OCI-LY7 (cell line): ENCODE measurements around the gene CDKAL1. TPM values are rescaled to one million over a fixed set of nuclear protein-coding genes. Genes with fewer than 3 reads are reported as not detected.

Experiments used
- BruUV-seq: library from RNA; stranded (reverse); fragments of 400-500 nt; replicated peaks from 2 replicates; lab custom pipeline; 2021; lab: Mats Ljungman, UMichigan
- CTCF ChIA-PET: fragments of 300-600 bp; sonication (Branson Sonifier 250); formaldehyde crosslinking; loops from one replicate; lab custom pipeline; 2022; ENCODE audit warnings: antibody characterized with exemption; ENCODE audit not compliant: unreplicated experiment; lab: Charles Lee
- POLR2A ChIA-PET: fragments of 300-600 bp; sonication (Branson Sonifier 250); formaldehyde crosslinking; loops from one replicate; lab custom pipeline; 2022; ENCODE audit warnings: antibody characterized with exemption; lab: Charles Lee
- DNase-seq: peaks from one replicate; pipeline ENCODE4 v3.0.0-alpha.2; 2015; ENCODE audit warnings: low spot score
- H2AFZ ChIP-seq: fragments of 200-600 bp; sonication (generic), shearing (Covaris generic); 2 replicates; pipeline ENCODE4 v1.6.1; 2014; ENCODE audit warnings: mild to moderate bottlenecking, antibody characterized with exemption, low read length, moderate library complexity
- H3K27ac ChIP-seq: fragments of 200-600 bp; sonication (generic); 2 replicates; pipeline ENCODE4 v1.5.1; 2014; ENCODE audit warnings: mixed run types, low read depth, mild to moderate bottlenecking, moderate library complexity, low read length, inconsistent platforms; ENCODE audit not compliant: poor library complexity, severe bottlenecking
- H3K36me3 ChIP-seq: fragments of 200-600 bp; sonication (generic); 2 replicates; pipeline ENCODE4 v1.6.1; 2014; ENCODE audit warnings: mild to moderate bottlenecking, antibody characterized with exemption, low read length, moderate library complexity, mixed read lengths; ENCODE audit not compliant: insufficient read depth
- H3K4me1 ChIP-seq: fragments of 200-600 bp; sonication (generic); 2 replicates; pipeline ENCODE4 v1.5.1; 2014; ENCODE audit warnings: mild to moderate bottlenecking, low read length; ENCODE audit not compliant: insufficient read depth, poor library complexity, severe bottlenecking
- H3K4me2 ChIP-seq: fragments of 200-600 bp; sonication (generic); 2 replicates; pipeline ENCODE4 v1.6.1; 2014; ENCODE audit warnings: mild to moderate bottlenecking, low read length
- H3K4me3 ChIP-seq: fragments of 200-600 bp; sonication (generic); 2 replicates; pipeline ENCODE4 v1.5.1; 2014; ENCODE audit warnings: mild to moderate bottlenecking, low read depth, low read length; ENCODE audit not compliant: poor library complexity, severe bottlenecking
- H3K79me2 ChIP-seq: fragments of 200-600 bp; sonication (generic); 2 replicates; pipeline ENCODE4 v1.6.1; 2016; ENCODE audit warnings: low read depth, mild to moderate bottlenecking, low read length, moderate library complexity, mixed read lengths; ENCODE audit not compliant: insufficient read depth
- H3K9me2 ChIP-seq: fragments of 200-600 bp; sonication (generic); 2 replicates; pipeline ENCODE4 v1.6.1; 2016; ENCODE audit warnings: mild to moderate bottlenecking, low read length, mixed read lengths; ENCODE audit not compliant: insufficient read depth
- H3K9me3 ChIP-seq: fragments of 200-600 bp; sonication (generic); 2 replicates; pipeline ENCODE4 v1.6.1; 2014; ENCODE audit warnings: mild to moderate bottlenecking, mixed run types, low read length, mixed read lengths
- H4K20me1 ChIP-seq: fragments of 200-600 bp; sonication (generic); 2 replicates; pipeline ENCODE4 v1.6.1; 2014; ENCODE audit warnings: mild to moderate bottlenecking, antibody characterized with exemption, low read length, moderate library complexity, mixed read lengths; ENCODE audit not compliant: insufficient read depth
- EZH2phosphoT487 ChIP-seq: fragments of 200-600 bp; sonication (generic); IDR thresholded peaks from 2 replicates; pipeline ENCODE4 v1.6.1; 2018; ENCODE audit warnings: low read depth, borderline replicate concordance, mild to moderate bottlenecking, mixed run types, antibody characterized with exemption, low read length, moderate library complexity, mixed read lengths
- intact Hi-C: fragments of 100-400 bp; cut with micrococcal nuclease; formaldehyde crosslinking; loops from one replicate; pipeline ENCODE4 v1.10.0; 2022; ENCODE audit not compliant: unreplicated experiment
- total RNA-seq, 2 experiments: library from RNA; depleted of rRNA in 1 of 2; stranded (reverse); fragments of >200 nt in 1 of 2; shearing (Covaris generic) in 1 of 2; gene quantifications; 2 replicates each; pipeline ENCODE4 v1.2.3, GENCODE V29; 2014 to 2022
- TF ChIP-seq, protein P1 (sequence below): fragments of 200-600 bp; sonication (generic); conservative IDR thresholded peaks from 2 replicates; pipeline ENCODE4 v1.5.1; 2014; ENCODE audit warnings: mild to moderate bottlenecking, antibody characterized with exemption, low read length, moderate library complexity, mixed read lengths

The CDKAL1 gene
- total RNA-seq, 2 experiments from 2014 or later: 19.9 to 21.1 TPM

DNA sequence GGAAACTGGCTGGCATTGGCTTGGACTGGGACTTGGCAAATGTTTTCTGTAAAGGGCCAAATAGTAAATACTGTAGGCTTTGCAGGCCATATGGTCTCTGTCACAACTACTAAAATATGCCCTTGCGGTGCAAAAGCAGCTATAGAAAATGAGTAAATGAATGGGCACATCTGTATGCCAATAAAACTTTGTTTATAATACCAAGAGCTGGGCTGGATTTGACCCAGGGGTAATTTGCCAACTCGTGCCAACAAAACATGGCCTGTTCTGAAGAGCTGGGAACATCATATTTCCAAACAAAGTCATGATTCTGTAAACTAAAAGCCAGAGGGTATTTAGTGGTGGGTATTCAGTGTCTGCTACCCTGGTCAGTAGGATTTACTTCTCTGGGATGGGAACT, 739.2 kb downstream of the CDKAL1 start:
- H2AFZ ChIP-seq: no peak overlapping the region
- TF ChIP-seq, protein P1, sequence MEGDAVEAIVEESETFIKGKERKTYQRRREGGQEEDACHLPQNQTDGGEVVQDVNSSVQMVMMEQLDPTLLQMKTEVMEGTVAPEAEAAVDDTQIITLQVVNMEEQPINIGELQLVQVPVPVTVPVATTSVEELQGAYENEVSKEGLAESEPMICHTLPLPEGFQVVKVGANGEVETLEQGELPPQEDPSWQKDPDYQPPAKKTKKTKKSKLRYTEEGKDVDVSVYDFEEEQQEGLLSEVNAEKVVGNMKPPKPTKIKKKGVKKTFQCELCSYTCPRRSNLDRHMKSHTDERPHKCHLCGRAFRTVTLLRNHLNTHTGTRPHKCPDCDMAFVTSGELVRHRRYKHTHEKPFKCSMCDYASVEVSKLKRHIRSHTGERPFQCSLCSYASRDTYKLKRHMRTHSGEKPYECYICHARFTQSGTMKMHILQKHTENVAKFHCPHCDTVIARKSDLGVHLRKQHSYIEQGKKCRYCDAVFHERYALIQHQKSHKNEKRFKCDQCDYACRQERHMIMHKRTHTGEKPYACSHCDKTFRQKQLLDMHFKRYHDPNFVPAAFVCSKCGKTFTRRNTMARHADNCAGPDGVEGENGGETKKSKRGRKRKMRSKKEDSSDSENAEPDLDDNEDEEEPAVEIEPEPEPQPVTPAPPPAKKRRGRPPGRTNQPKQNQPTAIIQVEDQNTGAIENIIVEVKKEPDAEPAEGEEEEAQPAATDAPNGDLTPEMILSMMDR: no peak
- no peak for TF ChIP-seq EZH2phosphoT487
- BruUV-seq: no TSS peak
- no peaks in the 10 kb centered on the region for H3K9me3 ChIP-seq
- H3K9me2 ChIP-seq: no peaks in the 10 kb centered on the region
- H3K4me2 ChIP-seq: no peak overlapping the region
- POLR2A ChIA-PET: no interaction called here
- CTCF ChIA-PET: no interaction called here
- no peaks in the 10 kb centered on the region for H4K20me1 ChIP-seq
- H3K79me2 ChIP-seq: no peaks in the 10 kb centered on the region
- H3K27ac ChIP-seq: no peak overlapping the region
- DNase-seq: no peak
- H3K4me1 ChIP-seq: no peaks in the 10 kb centered on the region
- no peak overlapping the region for H3K4me3 ChIP-seq
- no peaks in the 10 kb centered on the region for H3K36me3 ChIP-seq
- intact Hi-C loops: no loop called here

DNA sequence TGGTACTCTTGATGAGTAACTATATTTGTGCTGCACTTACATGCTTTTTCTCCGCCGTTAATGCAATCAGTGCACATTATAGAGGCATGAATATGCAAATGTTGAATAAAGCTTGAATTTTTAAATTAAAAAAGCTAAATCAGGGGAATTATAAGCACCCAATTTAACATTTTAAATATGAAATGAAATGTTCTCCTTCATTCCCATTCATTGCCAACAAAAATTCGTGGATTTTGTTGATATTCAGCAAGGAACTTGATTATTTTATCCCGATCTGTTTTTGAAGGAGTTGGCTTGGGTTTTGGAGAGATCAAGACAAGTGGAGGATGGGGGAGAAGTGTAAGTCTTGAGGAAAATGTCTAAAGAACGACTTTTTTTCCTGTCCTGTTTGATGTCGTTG, 740.6 kb downstream of the CDKAL1 start:
- TF ChIP-seq, protein P1: no peak
- no peak for TF ChIP-seq EZH2phosphoT487
- Histone ChIP-seq H3K9me2 (no peaks in the 10 kb centered on the region), H3K9me3 (no peaks in the 10 kb centered on the region), H3K27ac (no peak overlapping the region), H3K4me3 (no peak overlapping the region), H2AFZ (no peak overlapping the region), H3K4me1 (no peaks in the 10 kb centered on the region), H3K4me2 (no peak overlapping the region), H3K36me3 (no peaks in the 10 kb centered on the region), H3K79me2 (no peaks in the 10 kb centered on the region), H4K20me1 (no peaks in the 10 kb centered on the region)
- no peak for DNase-seq
- intact Hi-C loops: no loop called here
- ChIA-PET POLR2A (no interaction called here), CTCF (no interaction called here)
- BruUV-seq: no TSS peak

DNA sequence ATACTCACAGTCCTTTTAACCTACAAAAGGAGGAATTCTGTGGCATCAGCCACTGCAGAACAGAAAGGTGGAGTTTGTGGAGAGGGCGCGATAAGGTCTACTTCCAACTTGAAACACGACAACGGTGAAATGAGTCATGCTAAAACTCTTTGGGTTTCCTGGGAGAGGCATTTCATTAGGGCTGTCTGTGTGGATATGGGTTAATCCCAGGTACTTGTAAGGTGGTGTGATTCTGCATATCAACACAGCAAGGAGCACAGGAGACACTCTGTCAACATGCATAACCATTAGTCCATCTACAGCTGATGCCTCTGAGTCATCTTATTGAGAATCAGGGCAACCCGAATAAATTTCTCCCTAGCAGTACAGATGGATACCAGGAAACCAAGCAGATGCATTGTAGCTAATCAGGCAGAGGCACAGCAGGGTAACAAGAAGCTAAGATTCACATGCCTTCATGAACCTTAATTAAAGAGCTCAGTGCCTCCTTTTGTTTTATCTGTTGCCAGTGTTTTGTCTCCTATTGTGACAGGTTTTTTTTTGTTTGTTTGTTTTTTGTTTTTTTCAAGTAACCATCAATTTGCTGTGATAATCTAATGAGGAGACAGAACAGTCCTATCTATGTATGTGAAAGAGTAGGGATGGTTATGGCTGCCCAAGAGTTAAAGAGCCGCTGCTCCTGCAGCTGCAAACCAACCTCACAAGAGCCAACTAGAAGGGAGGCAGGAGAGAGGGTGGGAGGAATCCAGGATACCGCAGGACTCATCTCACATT, 743.5 kb downstream of the CDKAL1 start:
- no peaks in the 10 kb centered on the region for H4K20me1 ChIP-seq
- no peaks in the 10 kb centered on the region for H3K9me2 ChIP-seq
- ChIA-PET POLR2A (interaction anchor here (0.7 kb wide), 1 partner anchor 39 kb away, joined by 3 read pairs; no protein-coding TSS in a partner anchor), CTCF (no interaction called here)
- TF ChIP-seq, protein P1: no peak
- DNase-seq: no peak
- H3K9me3 ChIP-seq: no peaks in the 10 kb centered on the region
- no peaks in the 10 kb centered on the region for H3K36me3 ChIP-seq
- intact Hi-C loops: no loop called here
- no peaks in the 10 kb centered on the region for H3K4me1 ChIP-seq
- no peak overlapping the region for H3K4me3 ChIP-seq
- no peaks in the 10 kb centered on the region for H3K79me2 ChIP-seq
- no peak overlapping the region for H3K27ac ChIP-seq
- BruUV-seq: no TSS peak
- H2AFZ ChIP-seq: no peak overlapping the region
- no peak overlapping the region for H3K4me2 ChIP-seq
